DOHH2 (cell line): ENCODE measurements around the gene GTPBP4.

ENCODE experiments used
- H3F3A ChIP-seq: fragments of 200-600 bp; sonication (generic), shearing (Covaris generic); 2 replicates; pipeline ENCODE4 v1.6.0; 2016; ENCODE audit warnings: antibody characterized with exemption, mild to moderate bottlenecking; ENCODE audit not compliant: control insufficient read depth, insufficient read depth
- H3K27ac ChIP-seq: fragments of 200-600 bp; sonication (generic); 2 replicates; pipeline ENCODE4 v1.5.1; 2014; ENCODE audit warnings: low read depth, mild to moderate bottlenecking, low read length, moderate library complexity
- H3K27me3 ChIP-seq: fragments of 200-600 bp; sonication (generic); 2 replicates; pipeline ENCODE4 v1.6.1; 2014; ENCODE audit warnings: mild to moderate bottlenecking, low read length, mixed read lengths; ENCODE audit not compliant: control insufficient read depth
- H3K36me3 ChIP-seq: fragments of 200-600 bp; sonication (generic); 2 replicates; pipeline ENCODE4 v1.6.1; 2014; ENCODE audit warnings: mild to moderate bottlenecking, low read length, moderate library complexity, mixed read lengths; ENCODE audit not compliant: control insufficient read depth
- H3K4me1 ChIP-seq: fragments of 200-600 bp; sonication (generic); 2 replicates; pipeline ENCODE4 v1.6.1; 2014; ENCODE audit warnings: mild to moderate bottlenecking, low read length, mixed read lengths; ENCODE audit not compliant: control insufficient read depth
- H3K4me2 ChIP-seq: fragments of 200-600 bp; sonication (generic); 2 replicates; pipeline ENCODE4 v1.6.0; 2014; ENCODE audit warnings: mild to moderate bottlenecking, low read length, moderate library complexity
- H3K4me3 ChIP-seq: fragments of 200-600 bp; sonication (generic); 2 replicates; pipeline ENCODE4 v1.5.1; 2014; ENCODE audit warnings: mild to moderate bottlenecking, low read length, mixed read lengths
- H3K79me2 ChIP-seq: fragments of 200-600 bp; sonication (generic); 2 replicates; pipeline ENCODE4 v1.6.1; 2014; ENCODE audit warnings: mild to moderate bottlenecking, low read length, mixed read lengths; ENCODE audit not compliant: control insufficient read depth
- H3K9me2 ChIP-seq: fragments of 200-600 bp; sonication (generic); replicated peaks from 2 replicates; pipeline ENCODE4 v1.6.1; 2014; ENCODE audit warnings: mild to moderate bottlenecking, low read length, mixed read lengths; ENCODE audit not compliant: control insufficient read depth
- H3K9me3 ChIP-seq: fragments of 200-600 bp; sonication (generic); 2 replicates; pipeline ENCODE4 v1.6.1; 2014; ENCODE audit warnings: antibody characterized with exemption, low read length, mixed read lengths; ENCODE audit not compliant: control insufficient read depth, insufficient read depth
- H4K20me1 ChIP-seq: fragments of 200-600 bp; sonication (generic); 2 replicates; pipeline ENCODE4 v1.6.0; 2014; ENCODE audit warnings: low read depth, mild to moderate bottlenecking, antibody characterized with exemption, low read length, moderate library complexity; ENCODE audit not compliant: control insufficient read depth, insufficient read depth
- EZH2phosphoT487 ChIP-seq: fragments of 200-600 bp; sonication (generic); IDR thresholded peaks from 2 replicates; pipeline ENCODE4 v1.6.1; 2017; ENCODE audit warnings: borderline replicate concordance, mild to moderate bottlenecking, antibody characterized with exemption, low read length, moderate library complexity, mixed read lengths
- TF ChIP-seq, protein P1 (sequence below): fragments of 200-600 bp; sonication (generic); IDR thresholded peaks from one replicate; pipeline ENCODE4 v1.5.1; 2014; ENCODE audit warnings: antibody characterized with exemption, mild to moderate bottlenecking, low read depth, low read length; ENCODE audit not compliant: poor library complexity, severe bottlenecking

The GTPBP4 gene

GRCh38 chr10:976316-976715, 11.9 kb upstream of the GTPBP4 start:
- Histone ChIP-seq H3K27ac (no peak overlapping the region), H3K36me3 (peaks cover 7% of the 10 kb centered on the region), H3K4me3 (no peak overlapping the region), H3K9me2 (no peaks in the 10 kb centered on the region), H3K4me2 (no peak overlapping the region), H3K79me2 (no peaks in the 10 kb centered on the region), H3K9me3 (peaks cover 29% of the 10 kb centered on the region), H3K4me1 (0 out of 2 replicates have a peak, but pooled peaks cover 4% of the 10 kb centered on the region), H4K20me1 (no peaks in the 10 kb centered on the region), H3F3A (no peaks in the 10 kb centered on the region), H3K27me3 (no peaks in the 10 kb centered on the region; the same call in 1 of the 2 replicates)
- TF ChIP-seq, protein P1, sequence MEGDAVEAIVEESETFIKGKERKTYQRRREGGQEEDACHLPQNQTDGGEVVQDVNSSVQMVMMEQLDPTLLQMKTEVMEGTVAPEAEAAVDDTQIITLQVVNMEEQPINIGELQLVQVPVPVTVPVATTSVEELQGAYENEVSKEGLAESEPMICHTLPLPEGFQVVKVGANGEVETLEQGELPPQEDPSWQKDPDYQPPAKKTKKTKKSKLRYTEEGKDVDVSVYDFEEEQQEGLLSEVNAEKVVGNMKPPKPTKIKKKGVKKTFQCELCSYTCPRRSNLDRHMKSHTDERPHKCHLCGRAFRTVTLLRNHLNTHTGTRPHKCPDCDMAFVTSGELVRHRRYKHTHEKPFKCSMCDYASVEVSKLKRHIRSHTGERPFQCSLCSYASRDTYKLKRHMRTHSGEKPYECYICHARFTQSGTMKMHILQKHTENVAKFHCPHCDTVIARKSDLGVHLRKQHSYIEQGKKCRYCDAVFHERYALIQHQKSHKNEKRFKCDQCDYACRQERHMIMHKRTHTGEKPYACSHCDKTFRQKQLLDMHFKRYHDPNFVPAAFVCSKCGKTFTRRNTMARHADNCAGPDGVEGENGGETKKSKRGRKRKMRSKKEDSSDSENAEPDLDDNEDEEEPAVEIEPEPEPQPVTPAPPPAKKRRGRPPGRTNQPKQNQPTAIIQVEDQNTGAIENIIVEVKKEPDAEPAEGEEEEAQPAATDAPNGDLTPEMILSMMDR, result no peak
- TF ChIP-seq EZH2phosphoT487, result no peak

- TF ChIP-seq EZH2phosphoT487, result no peak
- TF ChIP-seq, protein P1, result no peak
- H3F3A ChIP-seq, result no peaks in the 10 kb centered on the region
- no peaks in the 10 kb centered on the region for H3K27me3 ChIP-seq
- no peaks in the 10 kb centered on the region for H3K4me1 ChIP-seq
- no peak overlapping the region for H3K4me3 ChIP-seq
- no peak overlapping the region for H3K27ac ChIP-seq
- H3K4me2 ChIP-seq, result no peak overlapping the region
- no peaks in the 10 kb centered on the region for H3K9me2 ChIP-seq
- H3K79me2 ChIP-seq, result no peaks in the 10 kb centered on the region
- no peaks in the 10 kb centered on the region for H4K20me1 ChIP-seq
- H3K36me3 ChIP-seq, result peaks cover 7% of the 10 kb centered on the region
- peaks cover 33% of the 10 kb centered on the region for H3K9me3 ChIP-seq
These were observed 9.3 kb upstream of the GTPBP4 start for GRCh38 chr10:978826-979421.

DNA sequence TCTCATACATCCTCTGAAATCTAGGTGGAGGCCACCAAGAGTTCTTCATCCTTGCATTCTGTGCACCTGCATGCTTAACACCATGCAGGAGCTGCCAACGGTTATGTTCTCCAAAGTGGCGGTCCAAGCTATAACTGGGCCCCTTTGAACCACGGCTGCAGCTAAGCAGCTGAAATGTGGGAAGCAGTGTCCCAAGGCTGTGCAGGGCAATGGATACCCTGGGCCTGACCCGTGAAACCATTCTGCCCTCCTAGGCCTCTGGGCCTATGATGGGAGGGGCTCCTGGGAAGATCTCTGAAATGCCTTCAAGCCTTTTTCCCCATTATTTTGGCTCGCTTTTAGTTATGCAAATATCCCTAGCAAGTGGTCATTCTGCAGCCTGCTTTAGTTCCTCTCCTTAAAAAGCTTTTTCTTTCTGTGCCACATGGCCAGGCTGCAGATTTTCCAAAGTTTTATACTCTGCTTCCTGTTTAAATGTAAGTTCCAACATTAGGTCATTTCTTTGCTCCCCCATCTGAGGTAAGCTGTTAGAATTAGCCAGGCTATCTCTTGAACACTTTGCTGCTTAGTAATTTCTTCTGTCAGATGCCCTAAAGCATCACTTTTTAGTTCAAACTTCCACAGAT, 7.7 kb upstream of the GTPBP4 start:
- no peaks in the 10 kb centered on the region for H3K9me2 ChIP-seq
- H3K4me3 ChIP-seq, result no peak overlapping the region
- no peaks in the 10 kb centered on the region for H3K79me2 ChIP-seq
- peaks cover 33% of the 10 kb centered on the region for H3K9me3 ChIP-seq
- no peak for TF ChIP-seq EZH2phosphoT487
- TF ChIP-seq, protein P1, result no peak
- H3K4me1 ChIP-seq, result no peaks in the 10 kb centered on the region
- no peak overlapping the region for H3K4me2 ChIP-seq
- H4K20me1 ChIP-seq, result no peaks in the 10 kb centered on the region
- H3F3A ChIP-seq, result no peaks in the 10 kb centered on the region
- H3K27ac ChIP-seq, result no peak overlapping the region
- no peaks in the 10 kb centered on the region for H3K27me3 ChIP-seq
- H3K36me3 ChIP-seq, result peaks cover 7% of the 10 kb centered on the region
